NB4 (cell line): ENCODE data around the gene PDXK.

Experiments
- DNase-seq: peaks from one replicate; pipeline ENCODE4 v3.0.0; 2010; ENCODE audit warnings: low read depth
- H3K4me3 ChIP-seq: one replicate; pipeline ENCODE4 v1.5.1; 2011; ENCODE audit warnings: mild to moderate bottlenecking, low read depth, low read length, moderate library complexity
- MYC ChIP-seq: IDR thresholded peaks from 2 replicates; pipeline ENCODE4 v1.6.1; 2011; ENCODE audit warnings: low read depth, low read length
- POLR2A ChIP-seq: IDR thresholded peaks from 2 replicates; pipeline ENCODE4 v1.6.1; 2011; ENCODE audit warnings: mild to moderate bottlenecking; ENCODE audit not compliant: insufficient read length; ENCODE audit errors: extremely low read depth
- TF ChIP-seq, protein P1 (sequence below): IDR thresholded peaks from one replicate; pipeline ENCODE4 v1.5.1; 2012; ENCODE audit warnings: low read depth, low read length
- TF ChIP-seq, protein P2 (sequence below): IDR thresholded peaks from 2 replicates; pipeline ENCODE4 v1.6.1; 2011; ENCODE audit warnings: low read depth, low read length

Gene PDXK

DNA sequence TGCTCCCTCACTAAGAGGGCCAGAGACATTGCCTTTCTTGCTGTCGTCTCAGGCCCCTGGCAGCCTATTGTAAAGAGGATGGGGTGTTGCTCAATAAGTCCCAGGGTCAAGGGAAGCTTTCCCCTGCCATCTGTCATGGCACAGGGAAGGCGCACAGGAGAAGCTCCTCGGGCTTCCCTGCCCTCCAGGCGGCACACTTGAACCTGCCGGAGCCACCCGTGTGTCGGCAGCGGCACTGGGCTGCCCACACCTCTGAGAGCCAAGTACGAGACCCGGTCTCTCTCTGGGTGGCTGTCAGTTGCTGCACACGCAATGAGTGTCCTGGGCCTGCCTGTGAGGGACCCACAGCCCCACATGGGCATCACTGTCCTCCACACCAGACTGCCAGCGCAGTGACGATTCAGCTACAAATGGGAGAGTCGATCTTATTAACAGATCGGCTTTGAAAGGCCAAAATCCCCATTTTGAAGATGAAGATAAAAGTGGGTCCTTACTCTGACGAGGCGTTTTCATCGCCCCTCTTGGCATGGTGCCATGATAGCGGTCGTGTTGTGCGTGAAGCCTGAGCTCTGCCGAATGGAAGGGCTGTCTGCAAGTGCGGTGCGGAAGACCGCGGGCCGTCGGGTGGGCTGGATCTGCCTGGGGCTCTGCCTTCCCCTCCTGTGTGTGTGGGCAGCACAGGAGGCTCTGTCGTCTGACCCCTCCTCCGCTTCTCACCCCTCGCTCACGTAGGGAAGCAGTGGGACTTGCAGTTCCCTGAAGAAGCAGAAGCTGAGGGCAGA, 29.2 kb upstream of the PDXK start:
- TF ChIP-seq, protein P1, sequence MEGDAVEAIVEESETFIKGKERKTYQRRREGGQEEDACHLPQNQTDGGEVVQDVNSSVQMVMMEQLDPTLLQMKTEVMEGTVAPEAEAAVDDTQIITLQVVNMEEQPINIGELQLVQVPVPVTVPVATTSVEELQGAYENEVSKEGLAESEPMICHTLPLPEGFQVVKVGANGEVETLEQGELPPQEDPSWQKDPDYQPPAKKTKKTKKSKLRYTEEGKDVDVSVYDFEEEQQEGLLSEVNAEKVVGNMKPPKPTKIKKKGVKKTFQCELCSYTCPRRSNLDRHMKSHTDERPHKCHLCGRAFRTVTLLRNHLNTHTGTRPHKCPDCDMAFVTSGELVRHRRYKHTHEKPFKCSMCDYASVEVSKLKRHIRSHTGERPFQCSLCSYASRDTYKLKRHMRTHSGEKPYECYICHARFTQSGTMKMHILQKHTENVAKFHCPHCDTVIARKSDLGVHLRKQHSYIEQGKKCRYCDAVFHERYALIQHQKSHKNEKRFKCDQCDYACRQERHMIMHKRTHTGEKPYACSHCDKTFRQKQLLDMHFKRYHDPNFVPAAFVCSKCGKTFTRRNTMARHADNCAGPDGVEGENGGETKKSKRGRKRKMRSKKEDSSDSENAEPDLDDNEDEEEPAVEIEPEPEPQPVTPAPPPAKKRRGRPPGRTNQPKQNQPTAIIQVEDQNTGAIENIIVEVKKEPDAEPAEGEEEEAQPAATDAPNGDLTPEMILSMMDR, result no peak
- TF ChIP-seq POLR2A (no peak), MYC (no peak)
- TF ChIP-seq, protein P2, sequence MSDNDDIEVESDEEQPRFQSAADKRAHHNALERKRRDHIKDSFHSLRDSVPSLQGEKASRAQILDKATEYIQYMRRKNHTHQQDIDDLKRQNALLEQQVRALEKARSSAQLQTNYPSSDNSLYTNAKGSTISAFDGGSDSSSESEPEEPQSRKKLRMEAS, result no peak
- H3K4me3 ChIP-seq, result no peak overlapping the region
- DNase-seq, result no peak

DNA sequence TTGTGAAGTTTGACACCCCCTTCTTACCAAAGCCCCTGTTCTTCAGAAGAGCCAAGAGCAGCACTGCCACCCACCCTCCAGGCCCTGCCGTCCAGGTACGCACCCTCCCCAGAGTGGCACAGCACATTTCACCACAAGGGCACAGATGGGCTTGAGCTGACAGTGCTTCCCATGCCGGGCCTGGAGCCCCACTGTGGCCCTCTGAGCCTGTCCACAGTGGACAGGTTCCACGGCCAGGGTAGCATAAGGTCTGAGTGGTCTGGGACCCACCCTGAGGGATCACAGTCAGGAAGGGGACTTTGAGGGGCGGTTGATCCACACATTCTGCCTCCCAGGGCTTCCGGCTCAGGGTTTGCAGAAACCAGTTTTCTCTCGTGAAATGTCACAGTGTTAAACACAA, 28.6 kb upstream of the PDXK start:
- DNase-seq, result no peak
- TF ChIP-seq, protein P2, result no peak
- TF ChIP-seq POLR2A (no peak), MYC (no peak)
- TF ChIP-seq, protein P1, result no peak
- no peak overlapping the region for H3K4me3 ChIP-seq

DNA sequence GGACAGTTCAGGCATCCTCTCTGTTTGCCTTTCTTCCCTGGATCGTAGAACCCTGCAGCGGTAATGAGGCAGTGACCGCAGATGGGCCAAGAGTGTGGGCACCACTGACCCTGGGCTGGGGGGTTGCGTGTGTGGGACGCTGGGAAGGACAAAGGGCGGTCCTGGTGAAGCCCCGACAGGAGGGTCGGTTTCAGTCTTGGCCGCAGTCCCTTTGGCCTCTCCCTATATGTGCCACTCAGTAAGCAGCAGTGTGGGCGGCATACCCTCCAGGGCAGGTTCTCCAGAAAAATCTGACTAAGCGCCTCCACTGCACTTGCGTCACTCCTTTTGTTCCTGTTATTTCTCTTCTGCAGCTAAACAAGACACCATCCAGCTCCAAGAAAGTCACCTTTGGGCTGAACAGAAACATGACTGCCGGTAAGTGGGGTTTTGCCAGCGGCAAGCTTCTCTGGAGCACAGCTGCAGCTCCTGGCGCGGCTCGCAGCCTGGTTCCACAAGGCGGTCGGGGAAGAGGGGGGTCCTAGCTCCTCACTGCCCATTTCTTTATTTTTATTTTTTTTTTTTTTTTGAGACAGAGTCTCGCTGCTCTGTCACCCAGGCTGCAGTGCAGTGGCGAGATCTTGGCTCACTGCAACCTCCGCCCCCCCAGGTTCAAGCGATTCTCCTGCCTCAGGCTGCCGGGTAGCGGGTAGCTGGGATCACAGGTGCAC, 27.7 kb upstream of the PDXK start:
- H3K4me3 ChIP-seq, result no peak overlapping the region
- TF ChIP-seq, protein P1, result no peak
- TF ChIP-seq POLR2A, result no peak

DNA sequence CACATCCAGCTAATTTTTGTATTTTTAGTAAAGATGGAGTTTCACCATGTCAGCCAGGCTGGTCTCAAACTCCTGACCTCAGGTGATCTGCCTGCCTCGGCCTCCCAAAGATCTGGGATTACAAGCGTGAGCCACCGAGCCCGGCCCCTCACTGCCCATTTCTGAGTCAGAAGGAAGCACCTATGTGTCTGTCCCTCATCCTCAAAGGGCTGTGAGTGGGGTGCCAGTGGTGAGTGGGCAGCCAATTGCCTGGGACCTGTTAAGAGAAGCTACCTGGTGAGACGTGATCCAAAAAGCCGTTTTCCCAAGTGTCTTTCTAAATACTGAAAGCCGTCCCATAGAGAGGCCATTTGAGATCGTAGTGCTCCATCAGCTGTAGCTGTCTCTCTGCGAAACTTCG, 27.1 kb upstream of the PDXK start:
- TF ChIP-seq MYC, result no peak
- TF ChIP-seq, protein P1, result no peak
- DNase-seq, result no peak
- H3K4me3 ChIP-seq, result no peak overlapping the region

More for the DNA sequence above, 27.7 kb upstream of the PDXK start:
- no peak for DNase-seq

DNA sequence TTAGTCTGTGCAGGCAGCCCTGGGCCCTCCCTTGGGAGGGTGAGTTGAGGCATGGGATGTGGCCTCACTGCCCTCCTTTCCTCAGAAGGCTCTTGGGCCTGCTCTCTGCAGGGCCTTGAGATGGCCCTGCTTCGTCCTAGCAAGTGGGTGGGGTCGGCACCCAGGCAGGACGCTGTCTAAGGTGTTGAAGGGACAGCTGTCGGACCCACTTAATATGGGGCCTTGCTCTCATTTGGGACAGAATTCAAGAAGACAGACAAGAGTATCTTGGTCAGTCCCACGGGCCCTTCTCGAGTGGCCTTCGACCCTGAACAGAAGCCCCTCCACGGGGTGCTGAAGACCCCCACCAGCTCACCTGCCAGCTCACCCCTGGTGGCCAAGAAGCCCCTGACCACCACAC, 26.0 kb upstream of the PDXK start:
- H3K4me3 ChIP-seq, result no peak overlapping the region
- TF ChIP-seq, protein P2, result no peak
- TF ChIP-seq, protein P1, result no peak
- no peak for TF ChIP-seq MYC
- TF ChIP-seq POLR2A, result no peak
- DNase-seq, result no peak

DNA sequence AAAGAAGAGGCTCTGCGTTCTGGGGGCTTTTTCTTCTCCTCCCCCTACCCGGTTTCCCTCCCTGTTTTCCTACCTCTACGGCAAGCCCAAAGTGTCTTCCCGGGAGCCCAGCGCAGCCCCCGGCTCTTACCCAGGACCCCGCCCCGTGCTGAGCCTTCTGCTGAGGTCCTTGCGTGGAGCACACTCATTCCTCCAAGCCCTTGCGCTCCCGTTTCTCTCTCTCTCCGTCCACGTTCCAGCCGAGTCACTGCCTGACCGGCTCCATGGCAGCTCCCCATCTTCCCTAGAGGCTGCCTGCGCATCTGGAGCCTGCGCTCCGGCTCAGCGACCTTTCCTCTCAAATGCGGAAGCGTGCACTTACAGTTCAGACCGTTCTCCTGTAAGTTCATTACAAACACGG, 24.9 kb upstream of the PDXK start:
- TF ChIP-seq MYC, result no peak
- TF ChIP-seq, protein P2, result no peak
- DNase-seq, result no peak
- no peak overlapping the region for H3K4me3 ChIP-seq
